ENCODE measurements around the gene SLC39A11.

GRCh38 chr17:72609501-72609900, 483.0 kb downstream of the SLC39A11 start:
- TF ChIP-seq EZH2phosphoT487 (IDR thresholded peaks at IDR 0.05) (no peak), EZH2 (IDR thresholded peaks at IDR 0.05) (no peak)
- TF ChIP-seq, protein P1, sequence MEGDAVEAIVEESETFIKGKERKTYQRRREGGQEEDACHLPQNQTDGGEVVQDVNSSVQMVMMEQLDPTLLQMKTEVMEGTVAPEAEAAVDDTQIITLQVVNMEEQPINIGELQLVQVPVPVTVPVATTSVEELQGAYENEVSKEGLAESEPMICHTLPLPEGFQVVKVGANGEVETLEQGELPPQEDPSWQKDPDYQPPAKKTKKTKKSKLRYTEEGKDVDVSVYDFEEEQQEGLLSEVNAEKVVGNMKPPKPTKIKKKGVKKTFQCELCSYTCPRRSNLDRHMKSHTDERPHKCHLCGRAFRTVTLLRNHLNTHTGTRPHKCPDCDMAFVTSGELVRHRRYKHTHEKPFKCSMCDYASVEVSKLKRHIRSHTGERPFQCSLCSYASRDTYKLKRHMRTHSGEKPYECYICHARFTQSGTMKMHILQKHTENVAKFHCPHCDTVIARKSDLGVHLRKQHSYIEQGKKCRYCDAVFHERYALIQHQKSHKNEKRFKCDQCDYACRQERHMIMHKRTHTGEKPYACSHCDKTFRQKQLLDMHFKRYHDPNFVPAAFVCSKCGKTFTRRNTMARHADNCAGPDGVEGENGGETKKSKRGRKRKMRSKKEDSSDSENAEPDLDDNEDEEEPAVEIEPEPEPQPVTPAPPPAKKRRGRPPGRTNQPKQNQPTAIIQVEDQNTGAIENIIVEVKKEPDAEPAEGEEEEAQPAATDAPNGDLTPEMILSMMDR (IDR thresholded peaks at IDR 0.05), result no peak
